ENCODE results near the gene VAMP5. TPM values are rescaled to one million over a fixed set of nuclear protein-coding genes. Genes with fewer than 3 reads are reported as not detected.
A peak's percentile ranks its signal among the peaks of the same experiment; 100 is the strongest.

The VAMP5 gene
- total and polyA plus RNA-seq, 10 of the 15 experiments (the other 5 are each of a cell fraction or from before 2014, with no cell fraction given): 3.8 to 52.7 (median 24.1) TPM

DNA sequence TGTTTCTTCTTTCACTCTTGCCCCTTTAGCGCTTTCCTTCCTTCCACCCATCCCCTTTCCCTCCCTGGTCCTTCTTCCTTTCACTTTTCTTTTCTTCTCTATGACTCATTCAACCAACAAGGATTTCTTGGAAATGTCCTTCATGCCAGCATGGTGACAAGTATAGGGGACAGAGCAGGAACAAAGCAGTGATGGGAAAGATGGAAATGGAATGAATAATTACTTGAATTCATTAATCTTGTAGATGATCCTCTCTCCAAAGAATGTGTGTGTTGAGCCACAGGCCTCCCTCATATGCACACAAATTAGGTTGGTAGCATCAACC is 1.5 kb downstream of the VAMP5 start:
- intact Hi-C loops (cut with micrococcal nuclease; ENCODE audit: unreplicated experiment) (no loop called here), in situ Hi-C loops (cut with MboI) (no loop called here)
- Histone ChIP-seq H3K27me3 (replicated peaks in 1 of 2; ENCODE audit: control insufficient read depth in 2 of 2, insufficient read depth in 2 of 2, low read length in 1 of 2) (no peaks in the 10 kb centered on the region), H3K9me3 (replicated peaks; ENCODE audit: control insufficient read depth, insufficient read depth, low read length) (no peaks in the 10 kb centered on the region), H3K4me2 (ENCODE audit: control insufficient read depth, insufficient read depth) (peak overlapping the region; percentile 97; the same call in 1 of the 2 replicates), H3K4me1 (ENCODE audit: control insufficient read depth, insufficient read depth, low read length) (peaks cover 20% of the 10 kb centered on the region), H4K20me1 (ENCODE audit: control insufficient read depth, insufficient read depth) (no peaks in the 10 kb centered on the region), H3K4me3 (no peak overlapping the region), H3K36me3 (ENCODE audit: control insufficient read depth in 2 of 2, insufficient read depth in 2 of 2, low read length in 1 of 2) (peaks cover 0 to 6% of the 10 kb centered on the region in 2 experiments; a peak in 2 of 4 replicates), H3K9ac (ENCODE audit: control insufficient read depth, insufficient read depth, low read length) (no peak overlapping the region; the same call in none of the 2 replicates), H3K79me2 (ENCODE audit: control insufficient read depth, insufficient read depth, low read length) (no peaks in the 10 kb centered on the region; the same call in 1 of the 2 replicates), H2AFZ (ENCODE audit: control insufficient read depth, low read depth, low read length) (no peak overlapping the region), H3K27ac (ENCODE audit: control insufficient read depth, insufficient read depth) (no peak overlapping the region)
- no peak for DNase-seq (ENCODE audit: low read depth, low spot score)
- ChIA-PET SMC1A (ENCODE audit: uncharacterized antibody, unreplicated experiment) (interaction anchor here (0.9 kb wide), 1 partner anchor 10 kb away, joined by 3 read pairs; the partner anchor contains the start of gene RNF181), RAD21 (ENCODE audit: unreplicated experiment) (no interaction called here), CTCF (no interaction called here), POLR2A (interaction anchor here (0.5 to 1.2 kb wide), 3 partner anchors 10 to 1163 kb away, joined by 3 to 5 read pairs (median 4); partner anchors contain the start of gene RNF181)
- no TSS peak for BruUV-seq (replicated peaks)
- WGBS (ENCODE audit: insufficient coverage, insufficient replicate concordance, low lambda C conversion rate, missing lambda C conversion rate): 100% methylated on average over 1 of the region's 1 CpG
- TF ChIP-seq SIN3A (IDR thresholded peaks at IDR 0.05; ENCODE audit: low read depth, low read length) (no peak), EP300 (IDR thresholded peaks at IDR 0.05; ENCODE audit: borderline replicate concordance in 1 of 2, control insufficient read depth in 1 of 2, low read depth in 2 of 2, low read length in 2 of 2) (no peak), TCF7 (IDR thresholded peaks at IDR 0.05; ENCODE audit: borderline replicate concordance) (no peak), RB1 (IDR thresholded peaks at IDR 0.05; ENCODE audit: borderline replicate concordance) (no peak), FOS (IDR thresholded peaks at IDR 0.05; ENCODE audit: borderline replicate concordance, extremely low read depth, insufficient read length) (no peak), PAX5 (IDR thresholded peaks at IDR 0.05; ENCODE audit: borderline replicate concordance, low read depth, low read length) (no peak), CREM (IDR thresholded peaks at IDR 0.05; ENCODE audit: low read depth) (no peak), NKRF (conservative IDR thresholded peaks at IDR 0.05) (no peak), WRNIP1 (IDR thresholded peaks at IDR 0.05; ENCODE audit: borderline replicate concordance, low read depth, low read length) (no peak), MTA3 (IDR thresholded peaks at IDR 0.05; ENCODE audit: borderline replicate concordance, low read length) (no peak), EGR1 (IDR thresholded peaks at IDR 0.05; ENCODE audit: borderline replicate concordance in 1 of 2, low read depth in 2 of 2, low read length in 2 of 2) (no peak), POLR2A (IDR thresholded peaks at IDR 0.05; ENCODE audit: low read depth, low read length) (no peak), USF1 (IDR thresholded peaks at IDR 0.05; ENCODE audit: borderline replicate concordance, extremely low read length, insufficient read depth, low read depth, low read length) (no peak), FOXK2 (IDR thresholded peaks at IDR 0.05) (no peak)
- no peak for FAIRE-seq
- ATAC-seq: no peak

Data from GM12878 (cell line).